Measurements from ENCODE around the gene CNGA3.
A peak's percentile ranks its signal among the peaks of the same experiment; 100 is the strongest.

The CNGA3 gene

DNA sequence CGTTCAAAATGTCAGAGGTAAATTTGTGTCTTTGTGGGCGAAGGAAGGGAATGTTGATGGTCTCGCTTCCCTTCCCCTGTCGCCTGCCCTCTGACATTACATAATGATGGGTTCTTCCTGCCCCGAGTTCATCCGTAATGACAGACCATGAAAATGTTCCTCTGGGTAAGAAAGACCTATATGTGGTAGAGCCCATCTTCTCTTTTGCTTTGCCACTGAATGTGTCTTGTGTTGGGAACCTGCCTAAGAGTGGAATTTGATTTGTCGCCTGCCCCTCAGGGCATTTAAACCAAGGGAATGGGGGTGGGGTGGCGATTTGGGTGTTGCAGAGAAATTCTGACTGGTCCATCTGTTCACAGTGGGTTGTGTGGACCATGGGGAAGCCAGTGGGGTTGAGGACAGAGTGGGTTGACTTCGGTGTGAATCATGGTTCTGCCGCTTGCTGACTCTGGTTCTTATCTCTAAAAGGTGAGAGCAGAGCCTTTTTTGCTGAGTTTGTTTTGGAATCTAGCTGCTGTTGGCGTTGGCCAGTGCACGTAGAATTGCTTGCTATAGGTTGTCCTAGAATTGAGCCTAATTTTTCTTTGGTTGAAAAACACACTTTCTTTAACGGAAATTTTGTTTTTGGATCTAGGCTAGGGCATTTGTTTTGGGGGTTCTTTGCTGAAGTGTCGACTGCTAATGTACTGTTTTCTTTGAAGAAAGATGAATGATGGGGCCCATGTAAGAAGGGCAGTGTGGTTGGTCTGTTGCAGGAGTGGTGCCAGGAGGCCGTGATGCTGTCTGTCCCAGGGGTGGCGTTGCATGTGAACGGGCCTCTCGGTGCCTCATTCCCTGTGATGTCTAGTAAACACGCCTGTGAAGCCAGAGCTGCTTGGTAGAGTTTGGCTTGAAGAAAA, 99.7 kb downstream of the CNGA3 start (continued):
- TF ChIP-seq, protein P1, sequence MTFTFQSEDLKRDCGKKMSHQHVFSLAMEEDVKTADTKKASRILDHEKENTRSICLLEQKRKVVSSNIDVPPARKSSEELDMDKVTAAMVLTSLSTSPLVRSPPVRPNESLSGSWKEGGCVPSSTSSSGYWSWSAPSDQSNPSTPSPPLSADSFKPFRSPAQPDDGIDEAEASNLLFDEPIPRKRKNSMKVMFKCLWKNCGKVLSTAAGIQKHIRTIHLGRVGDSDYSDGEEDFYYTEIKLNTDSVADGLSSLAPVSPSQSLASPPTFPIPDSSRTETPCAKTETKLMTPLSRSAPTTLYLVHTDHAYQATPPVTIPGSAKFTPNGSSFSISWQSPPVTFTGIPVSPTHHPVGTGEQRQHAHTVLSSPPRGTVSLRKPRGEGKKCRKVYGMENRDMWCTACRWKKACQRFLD (tag by site-specific recombination; IDR thresholded peaks at IDR 0.05) = no peak
- TF ChIP-seq ZNF473 (tag by site-specific recombination; IDR thresholded peaks at IDR 0.05) (no peak), ZFP69B (tag by site-specific recombination; IDR thresholded peaks at IDR 0.05) (0 out of 2 replicates have a peak, but pooled peaks have one; percentile 6), ZNF169 (tag by site-specific recombination; IDR thresholded peaks at IDR 0.05) (no peak), YY1 (tag by site-specific recombination; IDR thresholded peaks at IDR 0.05) (no peak), ZFP3 (tag by site-specific recombination; IDR thresholded peaks at IDR 0.05; ENCODE audit: low read depth) (peak; percentile 36; the same call in 1 of the 2 replicates), ZBTB44 (tag by site-specific recombination; IDR thresholded peaks at IDR 0.05) (0 out of 2 replicates have a peak, but pooled peaks have one; percentile 10), SP7 (tag by site-specific recombination; IDR thresholded peaks at IDR 0.05) (0 out of 2 replicates have a peak, but pooled peaks have one; percentile 26), KLF9 (tag by site-specific recombination; IDR thresholded peaks at IDR 0.05; ENCODE audit: low read depth) (no peak), ZNF311 (tag by site-specific recombination; IDR thresholded peaks at IDR 0.05; ENCODE audit: borderline replicate concordance) (no peak), ZIC2 (tag by site-specific recombination; IDR thresholded peaks at IDR 0.05) (no peak), MEIS1 (CRISPR knock-in tag; IDR thresholded peaks at IDR 0.05; ENCODE audit: borderline replicate concordance) (no peak)
- TF ChIP-seq, protein P2, sequence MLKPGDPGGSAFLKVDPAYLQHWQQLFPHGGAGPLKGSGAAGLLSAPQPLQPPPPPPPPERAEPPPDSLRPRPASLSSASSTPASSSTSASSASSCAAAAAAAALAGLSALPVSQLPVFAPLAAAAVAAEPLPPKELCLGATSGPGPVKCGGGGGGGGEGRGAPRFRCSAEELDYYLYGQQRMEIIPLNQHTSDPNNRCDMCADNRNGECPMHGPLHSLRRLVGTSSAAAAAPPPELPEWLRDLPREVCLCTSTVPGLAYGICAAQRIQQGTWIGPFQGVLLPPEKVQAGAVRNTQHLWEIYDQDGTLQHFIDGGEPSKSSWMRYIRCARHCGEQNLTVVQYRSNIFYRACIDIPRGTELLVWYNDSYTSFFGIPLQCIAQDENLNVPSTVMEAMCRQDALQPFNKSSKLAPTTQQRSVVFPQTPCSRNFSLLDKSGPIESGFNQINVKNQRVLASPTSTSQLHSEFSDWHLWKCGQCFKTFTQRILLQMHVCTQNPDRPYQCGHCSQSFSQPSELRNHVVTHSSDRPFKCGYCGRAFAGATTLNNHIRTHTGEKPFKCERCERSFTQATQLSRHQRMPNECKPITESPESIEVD (tag by site-specific recombination; IDR thresholded peaks at IDR 0.05) = no peak

- peaks cover 14% of the 10 kb centered on the region for H3K4me1 ChIP-seq (ENCODE audit: control insufficient read depth, insufficient read depth, low read length)
- no peak overlapping the region for H3K4me3 ChIP-seq (ENCODE audit: low read depth, low read length)
- no peaks in the 10 kb centered on the region for H3K9me3 ChIP-seq (ENCODE audit: control insufficient read depth, insufficient read depth, low read depth, low read length)
- no peak overlapping the region for H3K27ac ChIP-seq (ENCODE audit: extremely low read depth, low read depth, low read length)
- TF ChIP-seq ZNF677 (tag by site-specific recombination; IDR thresholded peaks at IDR 0.05) = no peak
- no peak for TF ChIP-seq ZFP69B (tag by site-specific recombination; IDR thresholded peaks at IDR 0.05)
- no peak for TF ChIP-seq MEIS1 (CRISPR knock-in tag; IDR thresholded peaks at IDR 0.05; ENCODE audit: borderline replicate concordance)
- TF ChIP-seq ZBTB20 (tag by site-specific recombination; IDR thresholded peaks at IDR 0.05) = no peak
- ChIA-PET POLR2A (interaction anchor here (0.8 kb wide), 1 partner anchor 17 kb away, joined by 3 read pairs; no protein-coding TSS in a partner anchor), CTCF (interaction anchor here (0.6 to 1.3 kb wide), 3 partner anchors 41 to 122 kb away, joined by 3 to 12 read pairs (median 3); no protein-coding TSS in a partner anchor)
- no peaks in the 10 kb centered on the region for H3K36me3 ChIP-seq (ENCODE audit: control insufficient read depth in 2 of 2, insufficient read depth in 1 of 2, low read length in 2 of 2)
Observed at GRCh38 chr2:98446850-98447249, 100.6 kb downstream of the CNGA3 start.
